Central memory CD8-positive, alpha-beta T cell (primary cell): Measurements from ENCODE around the gene PRAC2.
A peak's percentile ranks its signal among the peaks of the same experiment; 100 is the strongest.

ENCODE experiments used
- ATAC-seq: fragments of 150-1000 bp; cut with Tn5 transposase; replicated peaks from 2 replicates; pipeline ENCODE4 v1.10.0; 2022; ENCODE audit warnings: mild to moderate bottlenecking, moderate FRiP score, moderate number of reproducible peaks; ENCODE audit not compliant: poor library complexity, severe bottlenecking; ENCODE audit errors: extremely low read depth
- DNase-seq, 2 donors: peaks; one replicate each; pipeline ENCODE4 v3.0.0; 2021; ENCODE audit warnings: low spot score in 2 of 2
- H3K27ac Mint-ChIP-seq: one replicate; pipeline ENCODE4 v1.8.0; 2022; ENCODE audit warnings: low read depth, mild to moderate bottlenecking, moderate library complexity, mixed read lengths
- H3K27me3 Mint-ChIP-seq: one replicate; pipeline ENCODE4 v1.8.0; 2022; ENCODE audit warnings: mixed read lengths
- H3K36me3 Mint-ChIP-seq: one replicate; pipeline ENCODE4 v1.8.0; 2022; ENCODE audit warnings: mild to moderate bottlenecking, moderate library complexity, mixed read lengths; ENCODE audit not compliant: insufficient read depth
- H3K4me1 Mint-ChIP-seq: one replicate; pipeline ENCODE4 v1.8.0; 2022; ENCODE audit warnings: mixed read lengths
- H3K4me3 Mint-ChIP-seq: one replicate; pipeline ENCODE4 v1.8.0; 2022; ENCODE audit warnings: mild to moderate bottlenecking, moderate library complexity, mixed read lengths
- H3K9me3 Mint-ChIP-seq: one replicate; pipeline ENCODE4 v1.8.0; 2022; ENCODE audit warnings: mixed read lengths

Gene PRAC2

DNA sequence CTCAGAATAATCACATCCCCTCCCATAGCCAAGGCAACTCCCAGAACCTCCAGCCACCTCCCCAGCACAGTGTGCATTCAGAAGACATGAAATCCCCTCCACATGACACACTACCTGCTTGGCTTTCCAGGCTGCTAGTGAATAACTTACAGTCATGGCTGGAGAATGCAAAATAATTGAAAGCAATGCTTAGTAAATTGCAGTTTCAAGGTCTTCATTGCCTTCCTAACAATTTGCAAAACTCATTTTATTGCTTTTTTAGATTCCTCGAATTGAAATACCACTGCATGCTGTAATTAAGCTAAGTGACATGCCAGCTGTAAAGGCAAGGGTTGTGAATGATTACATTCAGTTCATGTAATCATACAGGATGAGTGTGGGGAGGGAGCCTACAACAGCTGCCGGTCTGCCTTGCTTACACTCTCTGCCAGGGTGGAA lies 34.6 kb downstream of the PRAC2 start:
- Mint-ChIP-seq H3K4me3 (no peak overlapping the region), H3K9me3 (no peaks in the 10 kb centered on the region), H3K4me1 (peaks cover 14% of the 10 kb centered on the region), H3K27me3 (peaks cover 99% of the 10 kb centered on the region), H3K27ac (no peak overlapping the region), H3K36me3 (peaks cover 6% of the 10 kb centered on the region)
- DNase-seq (no peak), ATAC-seq (no peak)

- Mint-ChIP-seq H3K4me1 (peaks cover 4% of the 10 kb centered on the region), H3K27me3 (peaks cover 99% of the 10 kb centered on the region), H3K4me3 (no peak overlapping the region), H3K36me3 (no peaks in the 10 kb centered on the region), H3K27ac (peak overlapping the region; percentile 52), H3K9me3 (no peaks in the 10 kb centered on the region)
- DNase-seq (no peak), ATAC-seq (no peak)
These were observed 36.3 kb downstream of the PRAC2 start for GRCh38 chr17:48759288-48759687.

DNA sequence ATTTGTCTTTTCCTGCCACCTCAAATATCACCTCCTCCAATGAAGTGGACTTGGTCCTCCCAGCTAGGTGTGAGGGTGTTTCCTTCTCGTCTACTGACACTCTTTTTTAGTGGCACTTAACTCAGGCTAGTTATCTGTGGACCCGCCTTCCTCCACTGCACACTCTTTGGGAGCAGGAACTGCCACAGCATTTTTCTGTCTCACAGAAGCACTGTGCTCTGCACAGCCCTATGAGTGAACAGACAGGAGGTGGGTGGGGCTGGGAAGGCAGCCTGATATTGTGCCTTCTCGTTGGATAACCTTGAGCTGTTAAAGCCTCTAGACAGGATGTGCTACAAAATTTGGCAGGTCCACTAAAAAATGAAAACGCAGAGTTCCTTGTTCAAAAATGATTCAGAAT lies 37.4 kb downstream of the PRAC2 start:
- no peak overlapping the region for H3K27ac Mint-ChIP-seq
- ATAC-seq, result no peak
- no peak for DNase-seq
- no peak overlapping the region for H3K4me3 Mint-ChIP-seq
- no peaks in the 10 kb centered on the region for H3K36me3 Mint-ChIP-seq
- H3K4me1 Mint-ChIP-seq, result no peaks in the 10 kb centered on the region
- H3K9me3 Mint-ChIP-seq, result no peaks in the 10 kb centered on the region
- peaks cover 97% of the 10 kb centered on the region for H3K27me3 Mint-ChIP-seq

GRCh38 chr17:48761114-48761513 lies 38.1 kb downstream of the PRAC2 start:
- Mint-ChIP-seq H3K4me1 (no peaks in the 10 kb centered on the region), H3K9me3 (no peaks in the 10 kb centered on the region), H3K4me3 (no peak overlapping the region), H3K27me3 (peaks cover 97% of the 10 kb centered on the region), H3K36me3 (no peaks in the 10 kb centered on the region), H3K27ac (no peak overlapping the region)
- DNase-seq (no peak), ATAC-seq (no peak)

DNA sequence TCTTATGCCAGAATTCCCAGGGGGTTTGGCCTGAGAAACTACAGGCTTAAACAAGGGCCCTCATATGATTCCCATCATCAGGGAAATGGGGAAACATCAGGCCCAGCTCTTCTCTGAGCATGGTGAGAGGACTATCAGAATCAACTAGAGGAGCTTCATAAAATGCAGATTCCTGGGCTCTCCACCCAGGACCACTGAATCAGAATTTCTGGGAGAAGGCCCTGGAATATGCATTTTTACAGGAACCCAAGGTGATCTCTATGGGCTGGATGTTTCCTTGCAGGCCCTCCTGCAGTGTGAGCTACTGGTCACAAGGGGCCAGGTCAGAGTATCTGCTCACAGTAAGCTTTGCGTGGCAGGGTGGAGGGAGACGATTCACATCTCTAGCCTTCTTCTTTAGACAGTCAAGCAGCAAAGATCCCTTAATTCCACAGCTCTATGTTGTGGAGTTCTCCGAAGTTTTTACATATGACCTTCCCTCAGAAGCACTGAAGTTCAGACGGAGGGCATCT lies 44.3 kb downstream of the PRAC2 start:
- peaks cover 79% of the 10 kb centered on the region for H3K27me3 Mint-ChIP-seq
- H3K27ac Mint-ChIP-seq, result no peak overlapping the region
- no peaks in the 10 kb centered on the region for H3K9me3 Mint-ChIP-seq
- H3K4me1 Mint-ChIP-seq, result no peaks in the 10 kb centered on the region
- no peak for DNase-seq
- no peaks in the 10 kb centered on the region for H3K36me3 Mint-ChIP-seq
- no peak overlapping the region for H3K4me3 Mint-ChIP-seq
- ATAC-seq, result no peak

GRCh38 chr17:48769009-48769675 lies 46.2 kb downstream of the PRAC2 start:
- Mint-ChIP-seq H3K4me1 (no peaks in the 10 kb centered on the region), H3K4me3 (no peak overlapping the region), H3K9me3 (no peaks in the 10 kb centered on the region), H3K36me3 (no peaks in the 10 kb centered on the region), H3K27ac (no peak overlapping the region), H3K27me3 (peaks cover 73% of the 10 kb centered on the region)
- no peak for ATAC-seq
- no peak for DNase-seq

DNA sequence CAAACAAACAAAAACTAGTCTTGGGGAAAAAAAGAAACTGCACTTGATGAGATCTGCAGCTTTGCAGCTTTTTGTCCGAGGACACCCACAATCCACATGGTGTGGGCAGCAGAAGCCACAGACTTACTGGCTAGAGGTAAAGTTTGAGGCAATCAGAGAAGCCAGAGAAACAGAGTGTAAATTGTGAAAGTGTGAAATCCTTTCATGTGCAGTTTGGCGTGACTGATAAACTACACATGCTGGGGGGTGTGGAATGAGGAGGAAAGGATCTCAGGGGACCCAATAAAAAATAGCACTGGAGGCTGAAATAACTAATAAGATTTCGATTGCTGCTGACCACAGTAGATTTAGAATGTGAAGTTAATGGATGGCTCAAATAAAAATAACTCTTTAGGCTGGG lies 48.0 kb downstream of the PRAC2 start:
- no peaks in the 10 kb centered on the region for H3K4me1 Mint-ChIP-seq
- ATAC-seq (no peak), DNase-seq (no peak)
- H3K4me3 Mint-ChIP-seq, result no peak overlapping the region
- no peaks in the 10 kb centered on the region for H3K36me3 Mint-ChIP-seq
- no peaks in the 10 kb centered on the region for H3K9me3 Mint-ChIP-seq
- peaks cover 57% of the 10 kb centered on the region for H3K27me3 Mint-ChIP-seq
- no peak overlapping the region for H3K27ac Mint-ChIP-seq

GRCh38 chr17:48773245-48773644 lies 50.3 kb downstream of the PRAC2 start:
- no peaks in the 10 kb centered on the region for H3K36me3 Mint-ChIP-seq
- H3K4me1 Mint-ChIP-seq, result no peaks in the 10 kb centered on the region
- no peak for DNase-seq
- ATAC-seq, result no peak
- no peak overlapping the region for H3K27ac Mint-ChIP-seq
- no peaks in the 10 kb centered on the region for H3K9me3 Mint-ChIP-seq
- no peak overlapping the region for H3K4me3 Mint-ChIP-seq
- H3K27me3 Mint-ChIP-seq, result peaks cover 59% of the 10 kb centered on the region
